ENCODE data around the gene FYTTD1.

GRCh38 chr3:197814372-197814771 is 64.7 kb downstream of the FYTTD1 start:
- TF ChIP-seq CTCF (conservative IDR thresholded peaks at IDR 0.05; ENCODE audit: low read length) (no peak), EZH2phosphoT487 (IDR thresholded peaks at IDR 0.05; ENCODE audit: borderline replicate concordance, low read depth, low read length) (no peak)
